Ascending aorta (tissue), 2 donors: ENCODE data around the gene VWA3A. TPM values are rescaled to one million over a fixed set of nuclear protein-coding genes. Genes with fewer than 3 reads are reported as not detected.

Experiments
- DNase-seq, 2 donors: peaks; one replicate each; pipeline ENCODE4 v3.0.0-alpha.2; 2019; ENCODE audit warnings: low spot score in 2 of 2
- H3K27ac ChIP-seq, 2 donors: fragments of 200-600 bp; sonication (generic); one replicate each; pipeline ENCODE4 v1.5.1; 2016 to 2017; ENCODE audit warnings: mild to moderate bottlenecking in 1 of 2
- H3K27me3 ChIP-seq: fragments of 200-600 bp; sonication (generic); one replicate; pipeline ENCODE4 v1.5.1; 2017
- H3K36me3 ChIP-seq, 2 donors: fragments of 200-600 bp; sonication (generic); one replicate each; pipeline ENCODE4 v1.5.1; 2016
- H3K4me1 ChIP-seq, 2 donors: fragments of 200-600 bp; sonication (generic); one replicate each; pipeline ENCODE4 v1.5.1; 2016 to 2017; ENCODE audit warnings: mild to moderate bottlenecking in 1 of 2
- H3K4me3 ChIP-seq, 2 donors: fragments of 200-600 bp; sonication (generic); one replicate each; pipeline ENCODE4 v1.5.1; 2016 to 2017; ENCODE audit warnings: mild to moderate bottlenecking in 1 of 2
- H3K9me3 ChIP-seq, 2 donors: fragments of 200-600 bp; sonication (generic); one replicate each; pipeline ENCODE4 v1.5.1; 2016
- CTCF ChIP-seq, 3 experiments: fragments of 200-600 bp in 2 of 3; fragments of 450-650 bp in 1 of 3; sonication (generic) in 2 of 3; IDR thresholded peaks; one replicate each; pipeline ENCODE4 v1.5.1; 2016 to 2019; ENCODE audit warnings: antibody characterized with exemption in 3 of 3, mild to moderate bottlenecking in 1 of 3, moderate library complexity in 1 of 3
- intact Hi-C: fragments of 100-400 bp; cut with DNase I; formaldehyde crosslinking; loops from one replicate; pipeline ENCODE4 v1.15.1; 2023
- total RNA-seq: library from RNA; depleted of rRNA; stranded (reverse); fragments of >200 nt; gene quantifications from one replicate; pipeline ENCODE4 v1.1.0, GENCODE V29; 2016

Gene VWA3A
- total RNA-seq, 1 donor from 2014 or later = not detected

GRCh38 chr16:22093331-22093730 lies 990 bp downstream of the VWA3A start:
- no peak for TF ChIP-seq CTCF (IDR thresholded peaks at IDR 0.05)
- Histone ChIP-seq H3K4me3 (no peak overlapping the region), H3K4me1 (no peaks in the 10 kb centered on the region), H3K36me3 (no peaks in the 10 kb centered on the region), H3K27me3 (no peaks in the 10 kb centered on the region), H3K27ac (no peak overlapping the region), H3K9me3 (no peaks in the 10 kb centered on the region)
- intact Hi-C loops = no loop called here
- DNase-seq = no peak

GRCh38 chr16:22093996-22094395 lies 1.7 kb downstream of the VWA3A start:
- H3K4me1 ChIP-seq = no peaks in the 10 kb centered on the region
- no peak for TF ChIP-seq CTCF (IDR thresholded peaks at IDR 0.05)
- H3K9me3 ChIP-seq = no peaks in the 10 kb centered on the region
- intact Hi-C loops = no loop called here
- no peak overlapping the region for H3K27ac ChIP-seq
- no peak for DNase-seq
- H3K4me3 ChIP-seq = no peak overlapping the region
- no peaks in the 10 kb centered on the region for H3K27me3 ChIP-seq
- no peaks in the 10 kb centered on the region for H3K36me3 ChIP-seq

GRCh38 chr16:22098405-22099255 lies 6.3 kb downstream of the VWA3A start:
- Histone ChIP-seq H3K36me3 (no peaks in the 10 kb centered on the region), H3K4me3 (no peak overlapping the region), H3K4me1 (no peaks in the 10 kb centered on the region), H3K27me3 (no peaks in the 10 kb centered on the region), H3K27ac (no peak overlapping the region), H3K9me3 (no peaks in the 10 kb centered on the region)
- no peak for DNase-seq
- intact Hi-C loops = no loop called here
- TF ChIP-seq CTCF (IDR thresholded peaks at IDR 0.05) = peak; percentile 5 to 37 (median 7)

- TF ChIP-seq CTCF (IDR thresholded peaks at IDR 0.05) = no peak
- no peaks in the 10 kb centered on the region for H3K36me3 ChIP-seq
- no peaks in the 10 kb centered on the region for H3K4me1 ChIP-seq
- H3K27me3 ChIP-seq = no peaks in the 10 kb centered on the region
- no peaks in the 10 kb centered on the region for H3K9me3 ChIP-seq
- intact Hi-C loops = no loop called here
- no peak for DNase-seq
- no peak overlapping the region for H3K4me3 ChIP-seq
- H3K27ac ChIP-seq = no peak overlapping the region
These were observed 7.1 kb downstream of the VWA3A start for GRCh38 chr16:22099256-22099975.

- Histone ChIP-seq H3K27me3 (no peaks in the 10 kb centered on the region), H3K27ac (no peak overlapping the region), H3K4me1 (no peaks in the 10 kb centered on the region), H3K9me3 (no peaks in the 10 kb centered on the region), H3K36me3 (no peaks in the 10 kb centered on the region), H3K4me3 (no peak overlapping the region)
- intact Hi-C loops = no loop called here
- TF ChIP-seq CTCF (IDR thresholded peaks at IDR 0.05) = no peak
- no peak for DNase-seq
These were observed 11.1 kb downstream of the VWA3A start for GRCh38 chr16:22103441-22103840.
